H9 (cell line): Measurements from ENCODE around the gene FLT3LG. TPM values are rescaled to one million over a fixed set of nuclear protein-coding genes. Genes with fewer than 3 reads are reported as not detected.

Source experiments
- DNase-seq: peaks from one replicate; pipeline ENCODE4 v3.0.0-alpha.2; 2017
- H2AFZ ChIP-seq: one replicate; pipeline ENCODE4 v1.6.1; 2013; ENCODE audit warnings: mild to moderate bottlenecking, low read length, control low read depth, moderate library complexity
- H2AK5ac ChIP-seq: 2 replicates; pipeline ENCODE4 v1.6.1; 2013; ENCODE audit warnings: low read length, control low read depth, mixed read lengths; ENCODE audit not compliant: insufficient read length
- H2BK120ac ChIP-seq: one replicate; pipeline ENCODE4 v1.6.1; 2013; ENCODE audit warnings: low read depth, mild to moderate bottlenecking, low read length, control low read depth, inconsistent platforms; ENCODE audit not compliant: poor library complexity, severe bottlenecking
- H2BK12ac ChIP-seq: 2 replicates; pipeline ENCODE4 v1.6.1; 2013; ENCODE audit warnings: low read length, control low read depth, mixed read lengths, low read depth; ENCODE audit not compliant: insufficient read length
- H2BK15ac ChIP-seq: 2 replicates; pipeline ENCODE4 v1.6.1; 2013; ENCODE audit warnings: low read depth, low read length, control low read depth
- H2BK20ac ChIP-seq: one replicate; pipeline ENCODE4 v1.6.1; 2013; ENCODE audit warnings: low read depth, mild to moderate bottlenecking, low read length, control low read depth, inconsistent platforms; ENCODE audit not compliant: poor library complexity, severe bottlenecking
- H2BK5ac ChIP-seq: 2 replicates; pipeline ENCODE4 v1.6.1; 2013; ENCODE audit warnings: low read length, control low read depth, mixed read lengths; ENCODE audit not compliant: insufficient read length
- H3K14ac ChIP-seq: 2 replicates; pipeline ENCODE4 v1.6.1; 2013; ENCODE audit warnings: low read length, control low read depth; ENCODE audit not compliant: insufficient read depth
- H3K18ac ChIP-seq: 2 replicates; pipeline ENCODE4 v1.6.1; 2013; ENCODE audit warnings: low read depth, mild to moderate bottlenecking, mixed read lengths, low read length, control low read depth; ENCODE audit not compliant: insufficient read length
- H3K23ac ChIP-seq: 2 replicates; pipeline ENCODE4 v1.6.1; 2013; ENCODE audit warnings: low read length, control low read depth, mixed read lengths, low read depth; ENCODE audit not compliant: insufficient read length
- H3K23me2 ChIP-seq: 2 replicates; pipeline ENCODE4 v1.6.1; 2013; ENCODE audit warnings: low read depth, mild to moderate bottlenecking, mixed read lengths, low read length, control low read depth; ENCODE audit not compliant: insufficient read length, poor library complexity, severe bottlenecking
- H3K27ac ChIP-seq: 2 replicates; pipeline ENCODE4 v1.5.1; 2013; ENCODE audit warnings: low read length, control low read depth, mixed read lengths, low read depth; ENCODE audit not compliant: insufficient read length
- H3K27me3 ChIP-seq: 2 replicates; pipeline ENCODE4 v1.6.1; 2013; ENCODE audit warnings: low read length, control low read depth, inconsistent platforms; ENCODE audit not compliant: insufficient read depth
- H3K4ac ChIP-seq: 2 replicates; pipeline ENCODE4 v1.6.1; 2013; ENCODE audit warnings: low read depth, mild to moderate bottlenecking, control low read depth, inconsistent platforms, low read length, moderate library complexity
- H3K4me1 ChIP-seq: 2 replicates; pipeline ENCODE4 v1.6.1; 2013; ENCODE audit warnings: low read length, control low read depth, inconsistent platforms; ENCODE audit not compliant: insufficient read depth
- H3K4me2 ChIP-seq: 2 replicates; pipeline ENCODE4 v1.6.1; 2013; ENCODE audit warnings: low read length, control low read depth, mixed read lengths; ENCODE audit not compliant: insufficient read length, insufficient read depth
- H3K56ac ChIP-seq: 2 replicates; pipeline ENCODE4 v1.6.1; 2013; ENCODE audit warnings: low read depth, mild to moderate bottlenecking, mixed read lengths, low read length, control low read depth; ENCODE audit not compliant: insufficient read length
- H3K79me1 ChIP-seq: 2 replicates; pipeline ENCODE4 v1.6.1; 2013; ENCODE audit warnings: low read depth, mild to moderate bottlenecking, moderate library complexity, low read length, control low read depth, inconsistent platforms; ENCODE audit not compliant: insufficient read depth, poor library complexity, severe bottlenecking
- H3K79me2 ChIP-seq: 2 replicates; pipeline ENCODE4 v1.6.1; 2013; ENCODE audit warnings: low read length, control low read depth, inconsistent platforms; ENCODE audit not compliant: insufficient read depth
- H3K9ac ChIP-seq: 2 replicates; pipeline ENCODE4 v1.6.1; 2013; ENCODE audit warnings: low read length, control low read depth, mixed read lengths; ENCODE audit not compliant: insufficient read length; ENCODE audit errors: extremely low read depth
- H3K9me3 ChIP-seq: one replicate; pipeline ENCODE4 v1.6.1; 2013; ENCODE audit warnings: low read depth, low read length, inconsistent platforms; ENCODE audit not compliant: control insufficient read depth
- H3T11ph ChIP-seq: one replicate; pipeline ENCODE4 v1.6.1; 2013; ENCODE audit warnings: mild to moderate bottlenecking, low read length, control low read depth, inconsistent platforms
- H4K20me1 ChIP-seq: one replicate; pipeline ENCODE4 v1.6.1; 2013; ENCODE audit not compliant: control insufficient read depth, insufficient read length, insufficient read depth
- H4K5ac ChIP-seq: 2 replicates; pipeline ENCODE4 v1.6.1; 2013; ENCODE audit warnings: low read depth, mild to moderate bottlenecking, mixed read lengths, low read length, control low read depth; ENCODE audit not compliant: insufficient read length
- H4K8ac ChIP-seq: replicated peaks from 2 replicates; pipeline ENCODE4 v1.6.1; 2013; ENCODE audit warnings: low read length, control low read depth, mixed read lengths, low read depth; ENCODE audit not compliant: insufficient read length
- H4K91ac ChIP-seq: 2 replicates; pipeline ENCODE4 v1.6.1; 2013; ENCODE audit warnings: low read depth, mild to moderate bottlenecking, moderate library complexity, mixed read lengths, low read length, control low read depth; ENCODE audit not compliant: insufficient read length
- H3K27ac Mint-ChIP-seq, 3 experiments: 2 replicates in 2 of 3; 3 replicates in 1 of 3; pipeline ENCODE4 v1.8.0; 2020 to 2021; ENCODE audit warnings: mixed read lengths in 3 of 3, mild to moderate bottlenecking in 1 of 3, moderate library complexity in 1 of 3
- H3K27me3 Mint-ChIP-seq: 2 replicates; pipeline ENCODE4 v1.8.0; 2021; ENCODE audit warnings: low read depth, mild to moderate bottlenecking, moderate library complexity, mixed read lengths
- H3K36me3 Mint-ChIP-seq, 3 experiments: 2 replicates in 2 of 3; 3 replicates in 1 of 3; pipeline ENCODE4 v1.8.0; 2020 to 2021; ENCODE audit warnings: low read depth in 3 of 3, mixed read lengths in 3 of 3; ENCODE audit not compliant: insufficient read depth in 1 of 3
- H3K4me1 Mint-ChIP-seq, 2 experiments: 2 replicates each; pipeline ENCODE4 v1.8.0; 2020; ENCODE audit warnings: mixed read lengths in 2 of 2
- H3K4me3 Mint-ChIP-seq, 2 experiments: 2 replicates in 1 of 2; 3 replicates in 1 of 2; pipeline ENCODE4 v1.8.0; 2020 to 2021; ENCODE audit warnings: mild to moderate bottlenecking in 2 of 2, mixed read lengths in 2 of 2, moderate library complexity in 1 of 2
- H3K9me3 Mint-ChIP-seq, 2 experiments: 2 replicates in 1 of 2; 3 replicates in 1 of 2; pipeline ENCODE4 v1.8.0; 2020; ENCODE audit warnings: mild to moderate bottlenecking in 2 of 2, mixed read lengths in 2 of 2, moderate library complexity in 1 of 2
- WGBS: extraction: QIAGEN DNeasy Blood & Tissue Kit; methylation state at CpG from one replicate; pipeline ENCODE4 v1.1.7; 2013; ENCODE audit warnings: missing lambda C conversion rate, low lambda C conversion rate, mixed read lengths; ENCODE audit not compliant: insufficient read length; ENCODE audit errors: extremely low coverage; 5-methylcytosine and 5-hydroxymethylcytosine counted together
- total RNA-seq: library from RNA; stranded (reverse); gene quantifications from 2 replicates; pipeline ENCODE4 v1.2.1, GENCODE V29; 2021
- TF ChIP-seq, protein P1 (sequence below): fragments of 200-600 bp; sonication (generic); conservative IDR thresholded peaks from 3 replicates; pipeline ENCODE4 v1.8.0; 2021; ENCODE audit warnings: antibody characterized with exemption, mild to moderate bottlenecking

The FLT3LG gene
- total RNA-seq, 1 experiment from 2014 or later: 2.1 TPM

DNA sequence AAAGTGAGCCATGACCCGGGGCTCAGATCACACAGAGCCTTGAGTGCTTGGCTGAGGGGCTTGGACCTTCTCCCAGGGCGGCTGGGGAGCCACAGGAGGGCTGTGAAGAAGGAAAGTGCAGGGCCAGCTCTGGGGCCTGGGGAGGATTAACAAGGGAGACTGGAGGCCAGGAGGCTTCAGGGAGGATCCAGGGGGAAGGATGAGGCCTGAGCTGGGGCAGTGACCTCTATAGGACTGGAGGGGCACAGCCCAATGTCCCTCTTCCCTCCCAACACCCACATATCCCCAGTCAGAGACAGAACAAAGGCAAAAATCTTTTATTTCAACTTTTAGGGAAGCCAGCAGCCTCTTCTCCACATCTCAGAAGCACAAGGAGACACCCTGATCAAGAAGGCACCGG lies 28.0 kb upstream of the FLT3LG start:
- no peak overlapping the region for H3K18ac ChIP-seq

More for the DNA sequence above, 28.0 kb upstream of the FLT3LG start:
- H3K27ac ChIP-seq: no peak overlapping the region
- H3K4me1 ChIP-seq: no peaks in the 10 kb centered on the region
- H3K27me3 Mint-ChIP-seq: peaks cover 12% of the 10 kb centered on the region
- no peak overlapping the region for H3K23ac ChIP-seq
- peaks cover 28 to 42% of the 10 kb centered on the region in 2 experiments for H3K4me1 Mint-ChIP-seq
- H3K27ac Mint-ChIP-seq: peak overlapping the region in 2 of 3 experiments; percentile 59 to 67; a peak in 2 of 7 replicates
- DNase-seq: no peak
- no peak overlapping the region for H3K4me2 ChIP-seq
- H2AFZ ChIP-seq: no peak overlapping the region
- H2BK20ac ChIP-seq: no peak overlapping the region
- H3K9ac ChIP-seq: no peak overlapping the region
- no peak overlapping the region for H2AK5ac ChIP-seq
- H2BK5ac ChIP-seq: no peak overlapping the region
- no peaks in the 10 kb centered on the region for H3K9me3 Mint-ChIP-seq
- TF ChIP-seq, protein P1, sequence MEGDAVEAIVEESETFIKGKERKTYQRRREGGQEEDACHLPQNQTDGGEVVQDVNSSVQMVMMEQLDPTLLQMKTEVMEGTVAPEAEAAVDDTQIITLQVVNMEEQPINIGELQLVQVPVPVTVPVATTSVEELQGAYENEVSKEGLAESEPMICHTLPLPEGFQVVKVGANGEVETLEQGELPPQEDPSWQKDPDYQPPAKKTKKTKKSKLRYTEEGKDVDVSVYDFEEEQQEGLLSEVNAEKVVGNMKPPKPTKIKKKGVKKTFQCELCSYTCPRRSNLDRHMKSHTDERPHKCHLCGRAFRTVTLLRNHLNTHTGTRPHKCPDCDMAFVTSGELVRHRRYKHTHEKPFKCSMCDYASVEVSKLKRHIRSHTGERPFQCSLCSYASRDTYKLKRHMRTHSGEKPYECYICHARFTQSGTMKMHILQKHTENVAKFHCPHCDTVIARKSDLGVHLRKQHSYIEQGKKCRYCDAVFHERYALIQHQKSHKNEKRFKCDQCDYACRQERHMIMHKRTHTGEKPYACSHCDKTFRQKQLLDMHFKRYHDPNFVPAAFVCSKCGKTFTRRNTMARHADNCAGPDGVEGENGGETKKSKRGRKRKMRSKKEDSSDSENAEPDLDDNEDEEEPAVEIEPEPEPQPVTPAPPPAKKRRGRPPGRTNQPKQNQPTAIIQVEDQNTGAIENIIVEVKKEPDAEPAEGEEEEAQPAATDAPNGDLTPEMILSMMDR: no peak; the same call in 2 of the 3 replicates
- no peak overlapping the region for H2BK120ac ChIP-seq
- no peaks in the 10 kb centered on the region for H4K20me1 ChIP-seq
- no peak overlapping the region for H4K8ac ChIP-seq
- no peak overlapping the region for H2BK12ac ChIP-seq
- H3K79me1 ChIP-seq: peaks cover 4% of the 10 kb centered on the region
- no CpG with 5 or more reads among the region's 3 CpGs for WGBS
- H4K91ac ChIP-seq: no peak overlapping the region
- H3K56ac ChIP-seq: no peak overlapping the region
- H3K36me3 Mint-ChIP-seq: peaks cover 34 to 50% (median 47%) of the 10 kb centered on the region in 3 experiments
- no peak overlapping the region for H4K5ac ChIP-seq
- H3K4me3 Mint-ChIP-seq: peak overlapping the region in 1 of 2 experiments; percentile 23; a peak in 2 of 5 replicates
- H3K79me2 ChIP-seq: no peaks in the 10 kb centered on the region; the same call in 1 of the 2 replicates
- no peak overlapping the region for H3K14ac ChIP-seq
- H3K9me3 ChIP-seq: no peaks in the 10 kb centered on the region
- no peak overlapping the region for H3K4ac ChIP-seq
- no peaks in the 10 kb centered on the region; the same call in 1 of the 2 replicates for H3K27me3 ChIP-seq
- no peak overlapping the region for H3T11ph ChIP-seq
- peaks cover 19% of the 10 kb centered on the region for H3K23me2 ChIP-seq
- H2BK15ac ChIP-seq: no peak overlapping the region
